Brain microvascular endothelial cell (primary cell): ENCODE measurements around the gene ZNF414.

Source experiments
- DNase-seq: peaks from one replicate; pipeline ENCODE4 v3.0.0-alpha.2; 2020
- H3K27ac ChIP-seq: fragments of 250-450 bp; sonication (Bioruptor Pico); 2 replicates; pipeline ENCODE4 v1.5.1; 2020; ENCODE audit warnings: mild to moderate bottlenecking, moderate library complexity
- H3K27me3 ChIP-seq: fragments of 250-450 bp; sonication (Bioruptor Pico); replicated peaks from 2 replicates; pipeline ENCODE4 v1.5.1; 2020; ENCODE audit warnings: mild to moderate bottlenecking
- H3K36me3 ChIP-seq: fragments of 250-450 bp; sonication (Bioruptor Pico); replicated peaks from 2 replicates; pipeline ENCODE4 v1.5.1; 2020; ENCODE audit warnings: mild to moderate bottlenecking
- H3K4me3 ChIP-seq: 2 replicates; pipeline ENCODE4 v1.5.1; 2011; ENCODE audit warnings: low read depth, mild to moderate bottlenecking, control low read depth, low read length, moderate library complexity
- in situ Hi-C: cut with HindIII; loops from 2 replicates; pipeline ENCODE4 v1.10.0; 2017; ENCODE audit warnings: low sequenced_read_pairs, low pct_ligation_motif_present
- TF ChIP-seq, protein P1 (sequence below): IDR thresholded peaks from 2 replicates; pipeline ENCODE4 v1.5.1; 2011; ENCODE audit warnings: low read depth, mild to moderate bottlenecking, moderate library complexity, low read length, control low read depth, inconsistent platforms; ENCODE audit errors: missing control alignments

ZNF414 gene

DNA sequence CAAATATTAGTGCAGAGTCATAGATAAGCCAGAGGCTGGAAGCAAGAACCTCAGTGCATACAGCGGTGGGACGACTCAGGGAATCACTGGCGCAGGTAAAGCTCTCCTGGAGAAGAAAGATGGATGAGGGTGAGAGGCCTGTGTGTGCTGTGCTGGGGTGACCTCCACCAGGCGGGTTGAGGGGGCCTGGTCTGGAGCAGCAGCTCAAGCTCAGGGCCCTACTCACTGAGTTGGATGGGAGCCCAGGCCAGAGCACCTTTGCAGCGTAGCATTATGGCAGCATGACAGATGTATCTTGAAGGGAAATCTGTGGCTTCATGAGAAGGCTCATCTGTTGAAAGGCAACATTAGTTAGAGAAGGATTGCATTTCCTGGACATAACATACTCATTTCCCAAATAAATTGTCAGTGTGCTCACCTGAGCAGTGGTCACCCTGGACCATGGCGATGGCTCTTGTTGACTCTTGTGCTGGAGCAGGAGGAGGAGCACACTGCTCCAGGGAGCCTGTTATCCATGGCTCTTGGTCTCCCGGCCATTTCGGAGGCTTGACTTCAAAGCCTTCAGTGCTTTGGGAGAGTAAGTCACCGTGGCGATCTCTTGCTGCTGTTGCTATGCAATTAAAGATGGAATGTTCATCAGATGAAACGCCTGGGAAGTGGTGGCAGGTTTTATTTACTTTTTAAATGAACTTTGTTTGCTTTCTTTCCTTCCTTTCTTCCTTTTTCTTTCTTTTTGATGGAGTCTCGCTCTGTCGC lies 44.2 kb downstream of the ZNF414 start:
- TF ChIP-seq, protein P1, sequence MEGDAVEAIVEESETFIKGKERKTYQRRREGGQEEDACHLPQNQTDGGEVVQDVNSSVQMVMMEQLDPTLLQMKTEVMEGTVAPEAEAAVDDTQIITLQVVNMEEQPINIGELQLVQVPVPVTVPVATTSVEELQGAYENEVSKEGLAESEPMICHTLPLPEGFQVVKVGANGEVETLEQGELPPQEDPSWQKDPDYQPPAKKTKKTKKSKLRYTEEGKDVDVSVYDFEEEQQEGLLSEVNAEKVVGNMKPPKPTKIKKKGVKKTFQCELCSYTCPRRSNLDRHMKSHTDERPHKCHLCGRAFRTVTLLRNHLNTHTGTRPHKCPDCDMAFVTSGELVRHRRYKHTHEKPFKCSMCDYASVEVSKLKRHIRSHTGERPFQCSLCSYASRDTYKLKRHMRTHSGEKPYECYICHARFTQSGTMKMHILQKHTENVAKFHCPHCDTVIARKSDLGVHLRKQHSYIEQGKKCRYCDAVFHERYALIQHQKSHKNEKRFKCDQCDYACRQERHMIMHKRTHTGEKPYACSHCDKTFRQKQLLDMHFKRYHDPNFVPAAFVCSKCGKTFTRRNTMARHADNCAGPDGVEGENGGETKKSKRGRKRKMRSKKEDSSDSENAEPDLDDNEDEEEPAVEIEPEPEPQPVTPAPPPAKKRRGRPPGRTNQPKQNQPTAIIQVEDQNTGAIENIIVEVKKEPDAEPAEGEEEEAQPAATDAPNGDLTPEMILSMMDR, result no peak
- in situ Hi-C loops, result no loop called here
- Histone ChIP-seq H3K36me3 (peaks cover 89% of the 10 kb centered on the region), H3K27me3 (no peaks in the 10 kb centered on the region), H3K27ac (no peak overlapping the region), H3K4me3 (no peak overlapping the region)
- no peak for DNase-seq

- H3K27me3 ChIP-seq, result no peaks in the 10 kb centered on the region
- H3K27ac ChIP-seq, result no peak overlapping the region
- DNase-seq, result no peak
- in situ Hi-C loops, result no loop called here
- H3K36me3 ChIP-seq, result peaks cover 94% of the 10 kb centered on the region
- TF ChIP-seq, protein P1, result no peak
- no peak overlapping the region for H3K4me3 ChIP-seq
Observed at GRCh38 chr19:8468761-8469373, 45.1 kb downstream of the ZNF414 start.

GRCh38 chr19:8468124-8468523 lies 45.8 kb downstream of the ZNF414 start:
- no peak for DNase-seq
- Histone ChIP-seq H3K4me3 (no peak overlapping the region), H3K36me3 (peaks cover 95% of the 10 kb centered on the region), H3K27me3 (no peaks in the 10 kb centered on the region), H3K27ac (no peak overlapping the region)
- TF ChIP-seq, protein P1, result no peak
- in situ Hi-C loops, result no loop called here

DNA sequence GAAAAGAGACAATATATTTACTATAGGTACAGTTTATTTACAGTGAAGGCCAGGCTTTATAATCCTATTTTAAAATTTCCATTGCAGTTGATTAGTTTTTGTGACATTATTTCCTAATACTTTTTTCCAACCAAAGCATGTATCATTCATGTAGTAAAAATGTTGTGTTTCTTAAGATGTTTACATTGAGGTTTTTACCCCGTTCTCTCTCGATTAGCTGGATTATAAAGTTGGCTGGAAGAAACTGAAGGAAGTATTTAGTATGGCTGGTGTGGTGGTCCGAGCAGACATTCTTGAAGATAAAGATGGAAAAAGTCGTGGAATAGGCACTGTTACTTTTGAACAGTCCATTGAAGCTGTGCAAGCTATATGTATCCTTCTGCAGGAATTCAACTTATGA lies 47.9 kb downstream of the ZNF414 start:
- TF ChIP-seq, protein P1, result no peak
- Histone ChIP-seq H3K36me3 (peaks cover 84% of the 10 kb centered on the region), H3K4me3 (no peak overlapping the region), H3K27me3 (no peaks in the 10 kb centered on the region), H3K27ac (no peak overlapping the region)
- DNase-seq, result no peak
- in situ Hi-C loops, result no loop called here

DNA sequence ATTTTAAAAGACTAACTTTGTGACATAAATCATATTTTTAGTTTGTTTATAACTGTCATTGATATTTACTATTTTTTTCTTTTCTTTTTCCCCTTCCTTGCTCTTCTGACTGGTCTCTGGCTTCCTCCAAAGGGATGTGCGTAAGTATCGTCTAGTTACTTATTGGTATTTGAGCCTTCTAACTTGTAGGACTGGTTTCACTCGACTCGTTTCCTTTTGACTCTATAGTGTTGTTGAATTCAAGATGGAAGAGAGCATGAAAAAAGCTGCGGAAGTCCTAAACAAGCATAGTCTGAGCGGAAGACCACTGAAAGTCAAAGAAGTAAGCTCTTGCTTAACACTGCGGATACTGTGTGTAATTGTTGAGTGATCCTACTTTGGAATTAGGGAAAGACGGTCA lies 50.6 kb downstream of the ZNF414 start:
- H3K27me3 ChIP-seq, result no peaks in the 10 kb centered on the region
- no peak overlapping the region for H3K27ac ChIP-seq
- in situ Hi-C loops, result no loop called here
- peaks cover 58% of the 10 kb centered on the region for H3K36me3 ChIP-seq
- no peak for DNase-seq
- H3K4me3 ChIP-seq, result no peak overlapping the region
- TF ChIP-seq, protein P1, result no peak

- DNase-seq, result no peak
- peaks cover 50% of the 10 kb centered on the region for H3K36me3 ChIP-seq
- in situ Hi-C loops, result no loop called here
- TF ChIP-seq, protein P1, result no peak
- no peak overlapping the region for H3K4me3 ChIP-seq
- H3K27me3 ChIP-seq, result no peaks in the 10 kb centered on the region
- no peak overlapping the region for H3K27ac ChIP-seq
Observed at GRCh38 chr19:8462571-8462970, 51.4 kb downstream of the ZNF414 start.
